AG20443 (cell line): ENCODE measurements around the gene NDUFS7.

Experiments
- DNase-seq: peaks from one replicate; pipeline ENCODE4 v3.0.0; 2012; ENCODE audit warnings: low spot score, mixed read lengths

Gene NDUFS7

GRCh38 chr19:1364070-1364704 is 19.5 kb upstream of the NDUFS7 start:
- DNase-seq = no peak

GRCh38 chr19:1365319-1366269 is 18.1 kb upstream of the NDUFS7 start:
- DNase-seq = no peak

GRCh38 chr19:1366296-1366695 is 17.4 kb upstream of the NDUFS7 start:
- no peak for DNase-seq

- DNase-seq = no peak
Observed at GRCh38 chr19:1366899-1367870, 16.5 kb upstream of the NDUFS7 start.

GRCh38 chr19:1369214-1369805 is 14.4 kb upstream of the NDUFS7 start:
- no peak for DNase-seq

- no peak for DNase-seq
Observed at GRCh38 chr19:1370579-1371361, 12.9 kb upstream of the NDUFS7 start.

- no peak for DNase-seq
Observed at GRCh38 chr19:1373042-1373533, 10.6 kb upstream of the NDUFS7 start.

- DNase-seq = no peak
Observed at GRCh38 chr19:1373534-1374249, 10.0 kb upstream of the NDUFS7 start.

GRCh38 chr19:1374250-1374577 is 9.5 kb upstream of the NDUFS7 start:
- DNase-seq = no peak

GRCh38 chr19:1376415-1376805 is 7.3 kb upstream of the NDUFS7 start:
- DNase-seq = no peak

GRCh38 chr19:1377176-1377964 is 6.3 kb upstream of the NDUFS7 start:
- no peak for DNase-seq

GRCh38 chr19:1377965-1378785 is 5.5 kb upstream of the NDUFS7 start:
- DNase-seq = no peak

GRCh38 chr19:1379126-1379905 is 4.4 kb upstream of the NDUFS7 start:
- no peak for DNase-seq

- DNase-seq = no peak
Observed at GRCh38 chr19:1379961-1380489, 3.7 kb upstream of the NDUFS7 start.

GRCh38 chr19:1382250-1382649 is 1.5 kb upstream of the NDUFS7 start:
- DNase-seq = no peak

- no peak for DNase-seq
Observed at GRCh38 chr19:1383017-1383311, 743 bp upstream of the NDUFS7 start.

GRCh38 chr19:1384085-1384462 is 367 bp downstream of the NDUFS7 start:
- no peak for DNase-seq
